ENCODE data around the gene MPO.

DNA sequence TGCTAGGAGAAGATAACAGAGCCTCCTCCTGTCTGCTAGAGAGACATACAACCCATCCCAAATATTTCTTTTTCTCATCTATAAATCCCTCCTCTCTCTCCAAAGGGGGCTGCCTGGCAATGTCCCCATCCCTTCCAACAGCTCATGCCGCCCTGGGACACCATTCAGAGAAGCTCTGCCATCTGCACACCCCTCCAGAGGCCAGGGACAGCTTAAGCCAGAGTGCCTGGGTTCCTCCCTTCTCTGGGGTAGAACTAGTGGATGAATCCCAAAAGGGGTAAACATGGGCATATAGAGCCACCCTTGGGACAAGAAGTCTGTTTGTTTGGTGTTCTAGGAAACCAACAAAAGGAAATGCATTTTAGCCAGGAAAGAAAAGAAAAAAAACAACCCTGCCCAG is 44.9 kb downstream of the MPO start:
- TF ChIP-seq, protein P1, sequence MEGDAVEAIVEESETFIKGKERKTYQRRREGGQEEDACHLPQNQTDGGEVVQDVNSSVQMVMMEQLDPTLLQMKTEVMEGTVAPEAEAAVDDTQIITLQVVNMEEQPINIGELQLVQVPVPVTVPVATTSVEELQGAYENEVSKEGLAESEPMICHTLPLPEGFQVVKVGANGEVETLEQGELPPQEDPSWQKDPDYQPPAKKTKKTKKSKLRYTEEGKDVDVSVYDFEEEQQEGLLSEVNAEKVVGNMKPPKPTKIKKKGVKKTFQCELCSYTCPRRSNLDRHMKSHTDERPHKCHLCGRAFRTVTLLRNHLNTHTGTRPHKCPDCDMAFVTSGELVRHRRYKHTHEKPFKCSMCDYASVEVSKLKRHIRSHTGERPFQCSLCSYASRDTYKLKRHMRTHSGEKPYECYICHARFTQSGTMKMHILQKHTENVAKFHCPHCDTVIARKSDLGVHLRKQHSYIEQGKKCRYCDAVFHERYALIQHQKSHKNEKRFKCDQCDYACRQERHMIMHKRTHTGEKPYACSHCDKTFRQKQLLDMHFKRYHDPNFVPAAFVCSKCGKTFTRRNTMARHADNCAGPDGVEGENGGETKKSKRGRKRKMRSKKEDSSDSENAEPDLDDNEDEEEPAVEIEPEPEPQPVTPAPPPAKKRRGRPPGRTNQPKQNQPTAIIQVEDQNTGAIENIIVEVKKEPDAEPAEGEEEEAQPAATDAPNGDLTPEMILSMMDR (IDR thresholded peaks at IDR 0.05 in 2 of 3, conservative IDR thresholded peaks at IDR 0.05 in 1 of 3; ENCODE audit: borderline replicate concordance in 1 of 3, insufficient read depth in 1 of 3, low read depth in 2 of 3, low read length in 2 of 3) = no peak
- TF ChIP-seq EZH2 (IDR thresholded peaks at IDR 0.05) = no peak
- TF ChIP-seq, protein P2, sequence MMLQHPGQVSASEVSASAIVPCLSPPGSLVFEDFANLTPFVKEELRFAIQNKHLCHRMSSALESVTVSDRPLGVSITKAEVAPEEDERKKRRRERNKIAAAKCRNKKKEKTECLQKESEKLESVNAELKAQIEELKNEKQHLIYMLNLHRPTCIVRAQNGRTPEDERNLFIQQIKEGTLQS (IDR thresholded peaks at IDR 0.05) = no peak
